Activated CD4-positive, alpha-beta T cell treated with anti-CD3 and anti-CD28 coated beads for 1 hour (primary cell): ENCODE measurements around the gene ILK.

Source experiments
- DNase-seq: peaks from one replicate; pipeline ENCODE4 v3.0.0-alpha.2; 2020

The ILK gene

GRCh38 chr11:6607190-6607795 is 3.7 kb downstream of the ILK start:
- no peak for DNase-seq

- no peak for DNase-seq
Measured at GRCh38 chr11:6608011-6608410, 4.4 kb downstream of the ILK start.

GRCh38 chr11:6608726-6609501 is 5.3 kb downstream of the ILK start:
- DNase-seq: no peak

- DNase-seq: no peak
Measured at GRCh38 chr11:6609502-6610015, 6.0 kb downstream of the ILK start.

- DNase-seq: no peak
Measured at GRCh38 chr11:6610591-6610990, 7.0 kb downstream of the ILK start.

GRCh38 chr11:6611092-6611962 is 7.8 kb downstream of the ILK start:
- peak; percentile 24 for DNase-seq

- no peak for DNase-seq
Measured at GRCh38 chr11:6611963-6612212, 8.3 kb downstream of the ILK start.

- peak; percentile 91 for DNase-seq
Measured at GRCh38 chr11:6612213-6613041, 8.9 kb downstream of the ILK start, which contains the start of gene TAF10. Gene TAF10, minus strand, starts transcription at chr11:6612216. Its CDS starts 27 bp downstream, at chr11:6612189.

GRCh38 chr11:6613496-6613895 is 9.9 kb downstream of the ILK start:
- DNase-seq: no peak

- DNase-seq: no peak
Measured at GRCh38 chr11:6614446-6614845, 10.9 kb downstream of the ILK start.

- no peak for DNase-seq
Measured at GRCh38 chr11:6615046-6615445, 11.5 kb downstream of the ILK start.

- no peak for DNase-seq
Measured at GRCh38 chr11:6615882-6616585, 12.5 kb downstream of the ILK start.

- no peak for DNase-seq
Measured at GRCh38 chr11:6616596-6617250, 13.1 kb downstream of the ILK start.

GRCh38 chr11:6617315-6617781 is 13.8 kb downstream of the ILK start:
- DNase-seq: no peak

GRCh38 chr11:6618117-6619003 is 14.8 kb downstream of the ILK start:
- DNase-seq: peak; percentile 56

GRCh38 chr11:6619004-6619745 is 15.6 kb downstream of the ILK start, which contains the start of gene TPP1:
Gene TPP1, minus strand, starts transcription at chr11:6619422. Its CDS starts 22 bp downstream, at chr11:6619400.
- peak; percentile 79 for DNase-seq

- no peak for DNase-seq
Measured at GRCh38 chr11:6620636-6621035, 17.1 kb downstream of the ILK start.

GRCh38 chr11:6621711-6622211 is 18.2 kb downstream of the ILK start:
- DNase-seq: no peak
